HL-60/S4 (cell line): ENCODE data around the gene FNDC3B.

Experiments
- in situ Hi-C: fragments of 300-500 bp; cut with MboI; formaldehyde crosslinking; loops from 2 replicates; pipeline ENCODE4 v1.14.3; 2022; ENCODE audit warnings: low sequenced_read_pairs

The FNDC3B gene

GRCh38 chr3:172182797-172183196 lies 143.4 kb downstream of the FNDC3B start:
- in situ Hi-C loops: no loop called here

- in situ Hi-C loops: no loop called here
Measured at GRCh38 chr3:172184106-172184822, 144.9 kb downstream of the FNDC3B start.

GRCh38 chr3:172185907-172186306 lies 146.5 kb downstream of the FNDC3B start:
- in situ Hi-C loops: no loop called here

GRCh38 chr3:172186607-172187006 lies 147.2 kb downstream of the FNDC3B start:
- in situ Hi-C loops: no loop called here

GRCh38 chr3:172187511-172187910 lies 148.1 kb downstream of the FNDC3B start:
- in situ Hi-C loops: no loop called here

GRCh38 chr3:172188511-172188910 lies 149.1 kb downstream of the FNDC3B start:
- in situ Hi-C loops: no loop called here

GRCh38 chr3:172189213-172189612 lies 149.8 kb downstream of the FNDC3B start:
- in situ Hi-C loops: no loop called here

GRCh38 chr3:172189987-172190603 lies 150.7 kb downstream of the FNDC3B start:
- in situ Hi-C loops: no loop called here

- in situ Hi-C loops: no loop called here
Measured at GRCh38 chr3:172190980-172191379, 151.6 kb downstream of the FNDC3B start.

GRCh38 chr3:172191629-172192028 lies 152.3 kb downstream of the FNDC3B start:
- in situ Hi-C loops: no loop called here

- in situ Hi-C loops: no loop called here
Measured at GRCh38 chr3:172192830-172193415, 153.5 kb downstream of the FNDC3B start.

GRCh38 chr3:172193436-172193835 lies 154.1 kb downstream of the FNDC3B start:
- in situ Hi-C loops: no loop called here

GRCh38 chr3:172194702-172195406 lies 155.5 kb downstream of the FNDC3B start:
- in situ Hi-C loops: no loop called here

- in situ Hi-C loops: no loop called here
Measured at GRCh38 chr3:172195407-172195754, 156.0 kb downstream of the FNDC3B start.

GRCh38 chr3:172197344-172197743 lies 158.0 kb downstream of the FNDC3B start:
- in situ Hi-C loops: no loop called here

- in situ Hi-C loops: no loop called here
Measured at GRCh38 chr3:172198428-172198827, 159.1 kb downstream of the FNDC3B start.

GRCh38 chr3:172199850-172200369 lies 160.5 kb downstream of the FNDC3B start:
- in situ Hi-C loops: no loop called here

GRCh38 chr3:172201136-172201869 lies 161.9 kb downstream of the FNDC3B start:
- in situ Hi-C loops: no loop called here

- in situ Hi-C loops: no loop called here
Measured at GRCh38 chr3:172201870-172202236, 162.5 kb downstream of the FNDC3B start.

GRCh38 chr3:172202797-172203196 lies 163.4 kb downstream of the FNDC3B start:
- in situ Hi-C loops: no loop called here
